ENCODE results near the gene PPFIBP1.
"Not testable (repeated sequence)": the region's sequence is repeated elsewhere in the genome, so short reads cannot be mapped to it uniquely, and the experiment has no call there.

Gene PPFIBP1

DNA sequence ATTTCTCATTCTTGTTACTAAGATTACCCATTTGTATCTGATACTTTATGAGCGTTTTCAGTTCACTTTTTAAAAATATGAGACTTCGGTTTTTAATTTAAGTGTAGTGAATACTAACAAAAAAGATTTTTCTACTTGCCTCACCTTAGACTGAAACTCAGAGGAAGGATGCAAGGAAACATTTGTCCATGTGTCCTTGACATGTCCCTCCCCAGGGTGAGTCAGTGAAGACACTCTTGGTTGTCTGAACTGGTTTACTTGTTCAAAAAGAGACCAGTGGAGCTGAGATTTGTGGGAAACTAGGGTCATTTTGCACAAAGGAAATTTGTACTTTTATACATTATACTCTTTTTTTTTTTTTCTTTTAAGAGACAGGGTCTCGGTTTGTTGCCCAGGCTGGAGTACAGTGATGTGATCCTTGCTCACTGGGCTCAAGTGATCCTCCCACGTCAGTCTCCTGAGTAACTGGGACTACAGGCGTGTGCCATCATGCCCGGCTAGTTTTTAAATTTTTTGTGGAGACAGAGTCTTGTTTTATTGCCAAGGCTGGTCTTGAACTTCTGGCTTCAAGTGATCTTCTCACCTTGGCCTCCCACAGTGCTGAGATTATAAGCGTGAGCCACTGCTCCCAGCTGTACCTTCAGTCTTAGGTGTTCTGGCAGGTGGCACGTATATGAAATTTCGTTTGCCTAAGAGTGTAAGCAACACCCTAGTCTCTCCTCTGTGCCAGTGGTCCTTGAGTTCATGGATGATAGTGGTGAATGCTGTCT is 56.7 kb downstream of the PPFIBP1 start:
- no peak overlapping the region for H3K4me3 ChIP-seq (ENCODE audit: low read depth, low read length)
- TF ChIP-seq, protein P1, sequence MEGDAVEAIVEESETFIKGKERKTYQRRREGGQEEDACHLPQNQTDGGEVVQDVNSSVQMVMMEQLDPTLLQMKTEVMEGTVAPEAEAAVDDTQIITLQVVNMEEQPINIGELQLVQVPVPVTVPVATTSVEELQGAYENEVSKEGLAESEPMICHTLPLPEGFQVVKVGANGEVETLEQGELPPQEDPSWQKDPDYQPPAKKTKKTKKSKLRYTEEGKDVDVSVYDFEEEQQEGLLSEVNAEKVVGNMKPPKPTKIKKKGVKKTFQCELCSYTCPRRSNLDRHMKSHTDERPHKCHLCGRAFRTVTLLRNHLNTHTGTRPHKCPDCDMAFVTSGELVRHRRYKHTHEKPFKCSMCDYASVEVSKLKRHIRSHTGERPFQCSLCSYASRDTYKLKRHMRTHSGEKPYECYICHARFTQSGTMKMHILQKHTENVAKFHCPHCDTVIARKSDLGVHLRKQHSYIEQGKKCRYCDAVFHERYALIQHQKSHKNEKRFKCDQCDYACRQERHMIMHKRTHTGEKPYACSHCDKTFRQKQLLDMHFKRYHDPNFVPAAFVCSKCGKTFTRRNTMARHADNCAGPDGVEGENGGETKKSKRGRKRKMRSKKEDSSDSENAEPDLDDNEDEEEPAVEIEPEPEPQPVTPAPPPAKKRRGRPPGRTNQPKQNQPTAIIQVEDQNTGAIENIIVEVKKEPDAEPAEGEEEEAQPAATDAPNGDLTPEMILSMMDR (IDR thresholded peaks at IDR 0.05; ENCODE audit: borderline replicate concordance, insufficient read depth, low read depth, low read length): no peak

DNA sequence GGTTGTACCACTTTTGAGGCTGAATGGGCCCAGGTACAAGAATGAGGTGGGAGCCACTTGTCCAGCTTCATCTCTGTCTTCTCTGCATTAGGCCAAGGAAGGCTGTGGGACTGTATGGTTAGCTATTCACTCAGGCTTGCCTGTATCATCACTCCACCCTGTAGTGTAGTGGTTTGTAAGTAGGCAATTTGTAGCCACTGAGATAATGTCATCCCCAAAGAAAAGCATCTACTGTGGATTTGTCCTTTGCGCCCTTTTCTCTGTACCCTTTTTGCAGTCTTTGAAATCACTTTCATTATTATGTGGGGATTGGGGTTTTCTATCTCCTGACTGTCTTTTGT is 57.3 kb downstream of the PPFIBP1 start:
- H3K4me3 ChIP-seq (ENCODE audit: low read depth, low read length): not testable (repeated sequence)

DNA sequence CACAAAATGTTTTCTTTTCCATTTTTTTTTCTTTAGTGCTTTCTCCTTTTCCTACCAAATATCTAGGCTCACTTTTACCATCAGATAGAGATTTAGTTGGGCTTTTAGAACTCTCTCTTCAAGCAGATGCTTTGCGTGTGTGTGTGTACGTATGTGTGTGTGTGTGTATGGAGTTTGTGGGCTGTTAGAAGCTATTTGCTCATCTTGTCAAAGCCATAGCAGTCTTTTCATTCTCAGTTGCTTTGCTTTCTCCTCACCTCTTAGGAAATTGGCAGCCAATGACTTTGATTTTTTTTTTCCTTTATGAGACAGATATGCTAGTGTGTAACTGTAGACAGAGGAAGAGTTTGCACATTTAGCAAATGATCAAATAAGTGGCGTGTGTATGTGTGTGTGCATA is 57.8 kb downstream of the PPFIBP1 start:
- not testable (repeated sequence) for H3K4me3 ChIP-seq (ENCODE audit: low read depth, low read length)

DNA sequence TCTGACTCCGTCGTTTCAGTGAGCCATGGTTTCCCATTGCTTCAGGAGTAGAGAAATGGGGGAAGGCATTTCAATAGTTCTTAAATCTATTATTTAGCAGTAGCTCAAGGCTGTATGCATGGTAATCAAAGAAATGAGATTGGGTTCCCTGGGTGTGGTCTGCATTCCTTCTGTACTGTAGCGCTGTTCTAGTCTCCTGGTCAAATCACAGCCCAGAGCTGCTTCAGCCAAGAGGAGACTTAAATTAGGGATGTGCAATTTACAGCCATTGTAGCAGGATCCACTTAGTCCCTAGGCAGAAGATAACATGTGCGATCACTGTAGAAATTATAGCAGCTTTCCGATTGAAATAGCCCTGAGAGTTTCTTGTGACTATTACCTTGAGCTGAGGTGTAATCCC is 58.4 kb downstream of the PPFIBP1 start:
- H3K4me3 ChIP-seq (ENCODE audit: low read depth, low read length): not testable (repeated sequence)

DNA sequence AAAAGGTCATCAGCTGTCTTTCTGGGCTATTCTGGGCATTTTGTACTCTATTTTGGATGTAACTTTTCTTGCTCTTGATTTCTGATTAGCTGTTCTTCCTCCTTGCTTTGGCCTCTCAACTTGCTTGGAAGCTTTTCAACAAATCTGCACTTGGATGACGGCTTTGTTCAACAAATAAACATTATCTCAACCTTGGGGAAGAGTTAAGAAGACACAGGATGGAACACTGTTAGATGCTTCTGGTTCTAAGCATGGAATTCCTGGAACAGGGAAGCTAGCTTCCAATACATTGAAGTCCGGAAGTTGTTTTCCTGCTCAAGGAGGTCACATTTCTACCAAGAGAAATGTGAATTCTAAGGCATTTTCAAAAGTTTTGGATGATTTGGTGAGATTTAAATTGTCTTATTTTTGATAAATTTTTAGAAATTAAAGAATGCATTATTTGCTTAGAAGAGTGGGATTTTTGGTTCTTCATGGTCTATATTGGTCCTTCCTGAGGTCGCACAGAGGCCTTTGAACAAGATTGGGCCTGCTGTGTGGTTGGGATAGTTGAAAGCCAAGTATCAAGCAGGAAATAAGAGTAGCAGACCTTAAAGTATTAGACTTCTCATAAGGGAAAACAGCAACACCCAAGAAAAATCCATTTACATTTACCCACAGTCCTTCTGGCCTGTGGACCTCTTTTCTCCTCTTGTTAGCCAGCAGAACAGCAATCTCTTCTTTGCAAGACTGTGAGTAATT is 59.2 kb downstream of the PPFIBP1 start:
- H3K4me3 ChIP-seq (ENCODE audit: low read depth, low read length): no peak overlapping the region
- TF ChIP-seq, protein P1 (IDR thresholded peaks at IDR 0.05; ENCODE audit: borderline replicate concordance, insufficient read depth, low read depth, low read length): no peak

DNA sequence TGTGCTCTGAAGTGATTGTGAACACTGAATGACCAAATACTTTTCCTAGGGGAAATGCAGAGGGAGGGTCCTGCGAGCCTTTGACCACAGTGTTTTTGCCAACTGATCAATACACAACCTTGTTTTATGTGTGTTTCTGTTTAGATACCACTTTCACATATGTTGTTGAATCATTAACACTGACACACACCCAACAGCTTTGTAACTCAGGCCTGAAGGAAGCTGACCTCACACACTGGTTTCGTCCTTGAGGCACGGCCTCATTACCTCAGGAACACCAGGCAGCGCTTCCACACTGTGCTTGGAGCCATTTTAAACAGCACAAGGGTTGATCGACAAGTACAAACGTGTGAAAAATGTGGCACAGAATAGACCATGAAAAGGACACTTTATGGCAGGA is 60.0 kb downstream of the PPFIBP1 start:
- no peak overlapping the region for H3K4me3 ChIP-seq (ENCODE audit: low read depth, low read length)
- TF ChIP-seq, protein P1 (IDR thresholded peaks at IDR 0.05; ENCODE audit: borderline replicate concordance, insufficient read depth, low read depth, low read length): no peak

DNA sequence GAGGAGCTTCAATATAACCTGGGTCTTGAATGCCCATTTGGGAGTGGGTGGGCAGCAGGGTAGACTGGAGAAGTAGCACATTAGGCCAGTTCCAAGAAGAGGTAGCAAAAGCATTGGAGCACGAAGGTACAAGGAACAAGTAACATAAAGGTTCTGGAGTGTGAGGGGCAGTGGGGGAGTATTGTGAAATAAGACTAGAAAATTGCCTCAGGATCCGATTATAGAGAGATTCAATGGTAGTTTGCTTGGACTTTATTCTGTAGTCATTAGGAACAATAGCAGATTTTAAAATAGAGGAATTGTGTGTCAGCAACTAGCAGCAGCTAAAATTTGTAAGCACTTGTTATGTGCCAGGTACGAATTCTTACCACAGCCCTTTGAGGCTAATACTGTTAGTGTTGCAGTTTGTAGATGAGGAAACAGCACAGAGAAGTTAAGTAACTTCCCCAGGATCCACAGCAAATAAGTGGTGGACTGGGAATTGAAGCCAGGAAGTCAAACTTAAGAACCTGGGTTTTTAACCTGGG is 61.8 kb downstream of the PPFIBP1 start:
- no peak overlapping the region for H3K4me3 ChIP-seq (ENCODE audit: low read depth, low read length)
- TF ChIP-seq, protein P1 (IDR thresholded peaks at IDR 0.05; ENCODE audit: borderline replicate concordance, insufficient read depth, low read depth, low read length): no peak

DNA sequence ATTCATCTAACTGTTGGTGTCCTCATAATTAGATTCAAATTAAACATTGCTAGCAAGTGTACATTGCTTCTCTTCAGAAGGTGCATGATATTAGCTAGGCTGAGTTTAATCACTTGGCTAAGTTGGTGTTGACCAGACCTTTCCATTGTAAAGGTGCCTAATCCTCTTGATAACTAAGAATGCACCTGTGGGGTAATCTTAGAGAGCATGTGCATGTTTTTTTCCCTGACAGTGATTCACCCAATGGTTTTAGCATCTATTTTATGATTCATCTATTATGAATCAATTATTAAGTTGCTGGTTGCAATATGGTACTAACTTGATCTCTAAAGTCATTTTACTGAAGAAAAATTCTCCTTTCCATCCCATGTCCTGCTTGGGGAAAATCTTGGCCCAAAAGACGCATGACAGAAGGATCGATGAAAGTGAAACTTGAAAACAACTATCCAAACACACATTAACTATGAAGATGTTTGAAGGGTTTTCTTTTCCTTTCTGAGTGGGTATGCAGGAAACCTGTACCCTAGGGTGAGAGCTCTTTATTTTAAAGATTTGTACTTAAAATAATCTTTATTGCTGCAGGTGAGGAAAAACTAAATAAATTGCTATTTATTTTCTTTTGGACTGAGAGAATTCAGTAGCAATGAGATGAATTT is 64.2 kb downstream of the PPFIBP1 start:
- not testable (repeated sequence) for H3K4me3 ChIP-seq (ENCODE audit: low read depth, low read length)

DNA sequence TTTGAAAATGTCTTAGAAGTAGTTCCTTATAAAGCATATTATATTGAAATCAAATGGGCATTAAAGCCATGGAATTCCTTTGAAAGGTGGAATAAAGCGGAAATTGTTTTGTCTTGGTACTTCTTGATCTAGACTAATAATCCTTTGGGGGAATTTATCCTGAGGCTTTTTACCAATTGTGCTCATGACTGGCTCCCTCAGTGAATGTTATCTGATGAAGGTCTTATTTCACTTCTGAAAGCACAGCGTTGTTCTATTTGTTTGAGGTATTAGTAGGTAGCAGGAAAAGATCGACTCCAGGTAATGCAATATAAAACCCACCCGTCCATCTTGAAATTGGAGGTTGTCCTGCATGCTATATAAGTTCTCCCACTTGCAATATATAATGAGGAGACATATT is 64.8 kb downstream of the PPFIBP1 start:
- no peak overlapping the region for H3K4me3 ChIP-seq (ENCODE audit: low read depth, low read length)
- TF ChIP-seq, protein P1 (IDR thresholded peaks at IDR 0.05; ENCODE audit: borderline replicate concordance, insufficient read depth, low read depth, low read length): no peak

Data from GM12875 (cell line).